Esophagus mucosa (tissue), 1 donor: ENCODE data around the gene DNMT3L. TPM values are rescaled to one million over a fixed set of nuclear protein-coding genes. Genes with fewer than 3 reads are reported as not detected.

Experiments used
- total RNA-seq: library from RNA; stranded (reverse); gene quantifications from one replicate; pipeline ENCODE4 v1.2.4, GENCODE V29; 2023
- donor health status: DM: yes; HTN: yes; CAD: no.

DNMT3L gene
- total RNA-seq, 1 donor from 2014 or later, result not detected

Other genes starting within 250 kb of the DNMT3L start
- 20.2 TPM for gene TRAPPC10, start 249.6 kb downstream of the DNMT3L start, total RNA-seq
- 2.5 TPM for gene PWP2, start 154.5 kb downstream of the DNMT3L start, total RNA-seq
- gene GATD3, start 128.2 kb downstream of the DNMT3L start, total RNA-seq, result 3.3 TPM
- 2.6 TPM for gene ICOSLG, start 21.0 kb downstream of the DNMT3L start, total RNA-seq
- not detected for gene AIRE, start 24.0 kb upstream of the DNMT3L start, total RNA-seq
- 104 TPM for gene PFKL, start 38.2 kb upstream of the DNMT3L start, total RNA-seq
- gene CFAP410, start 77.5 kb upstream of the DNMT3L start, total RNA-seq, result 7.1 TPM
- 1.2 TPM for gene TRPM2, start 91.7 kb upstream of the DNMT3L start, total RNA-seq
- gene LRRC3, start 193.6 kb upstream of the DNMT3L start, total RNA-seq, result 0.72 TPM